ENCODE measurements around the gene BAG5. TPM values are rescaled to one million over a fixed set of nuclear protein-coding genes. Genes with fewer than 3 reads are reported as not detected.

The BAG5 gene
- polyA plus RNA-seq, 3 donors: 29.4 to 34.2 (median 30.4) TPM

Other genes with a start within 250 kb of the BAG5 start
- gene EIF5, start 228.4 kb downstream of the BAG5 start, polyA plus RNA-seq (ENCODE audit: insufficient read length in 3 of 3): 100 to 1,000 TPM; 224 to 256 (median 247) TPM
- 100 to 1,000 TPM; 101 to 113 (median 104) TPM for gene MARK3, start 177.2 kb downstream of the BAG5 start, polyA plus RNA-seq (ENCODE audit: insufficient read length in 3 of 3)
- 100 to 1,000 TPM; 139 to 174 (median 151) TPM for gene CKB, start 39.8 kb downstream of the BAG5 start, polyA plus RNA-seq (ENCODE audit: insufficient read length in 3 of 3)
- gene TRMT61A, start 33.5 kb downstream of the BAG5 start, polyA plus RNA-seq (ENCODE audit: insufficient read length in 3 of 3): 1 to 10 TPM; 4.9 to 9.3 (median 7.9) TPM
- 10 to 100 TPM; 39.7 to 41.6 (median 40.5) TPM for gene COA8, start 303 bp upstream of the BAG5 start, polyA plus RNA-seq (ENCODE audit: insufficient read length in 3 of 3)
- 100 to 1,000 TPM in 2 of 3 donors, 10 to 100 TPM in 1; 89.5 to 156 (median 107) TPM for gene KLC1, start 66.6 kb upstream of the BAG5 start, polyA plus RNA-seq (ENCODE audit: insufficient read length in 3 of 3)
- 10 to 100 TPM; 13.1 to 19.2 (median 15.5) TPM for gene XRCC3, start 152.8 kb upstream of the BAG5 start, polyA plus RNA-seq (ENCODE audit: insufficient read length in 3 of 3)
- gene ZFYVE21, start 153.2 kb upstream of the BAG5 start, polyA plus RNA-seq (ENCODE audit: insufficient read length in 3 of 3): 10 to 100 TPM; 50.5 to 57.5 (median 55.3) TPM

Measured in renal cortex interstitium (tissue), 3 donors.